Measurements from ENCODE around the gene PTCD3.

PTCD3 gene

GRCh38 chr2:86072271-86072858 lies 33.7 kb upstream of the PTCD3 start:
- H3K4me3 ChIP-seq (ENCODE audit: low read depth, low read length): no peak overlapping the region
- peak; percentile 98 for DNase-seq (ENCODE audit: low read depth)
- TF ChIP-seq CTCF (IDR thresholded peaks at IDR 0.05; ENCODE audit: control insufficient read depth, extremely low read depth, insufficient read depth): no peak

- TF ChIP-seq CTCF (IDR thresholded peaks at IDR 0.05; ENCODE audit: control insufficient read depth, extremely low read depth, insufficient read depth): no peak
- DNase-seq (ENCODE audit: low read depth): no peak
- no peak overlapping the region for H3K4me3 ChIP-seq (ENCODE audit: low read depth, low read length)
Observed at GRCh38 chr2:86073225-86073624, 32.8 kb upstream of the PTCD3 start.

GRCh38 chr2:86074256-86074655 lies 31.8 kb upstream of the PTCD3 start:
- DNase-seq (ENCODE audit: low read depth): no peak
- H3K4me3 ChIP-seq (ENCODE audit: low read depth, low read length): no peak overlapping the region
- no peak for TF ChIP-seq CTCF (IDR thresholded peaks at IDR 0.05; ENCODE audit: control insufficient read depth, extremely low read depth, insufficient read depth)

- TF ChIP-seq CTCF (IDR thresholded peaks at IDR 0.05; ENCODE audit: control insufficient read depth, extremely low read depth, insufficient read depth): no peak
- no peak overlapping the region for H3K4me3 ChIP-seq (ENCODE audit: low read depth, low read length)
- no peak for DNase-seq (ENCODE audit: low read depth)
Observed at GRCh38 chr2:86074811-86075210, 31.2 kb upstream of the PTCD3 start.

- H3K4me3 ChIP-seq (ENCODE audit: low read depth, low read length): no peak overlapping the region
- no peak for DNase-seq (ENCODE audit: low read depth)
- TF ChIP-seq CTCF (IDR thresholded peaks at IDR 0.05; ENCODE audit: control insufficient read depth, extremely low read depth, insufficient read depth): no peak
Observed at GRCh38 chr2:86075886-86076285, 30.1 kb upstream of the PTCD3 start.

GRCh38 chr2:86078774-86079545 lies 27.1 kb upstream of the PTCD3 start:
- H3K4me3 ChIP-seq (ENCODE audit: low read depth, low read length): no peak overlapping the region
- TF ChIP-seq CTCF (IDR thresholded peaks at IDR 0.05; ENCODE audit: control insufficient read depth, extremely low read depth, insufficient read depth): peak; percentile 72
- DNase-seq (ENCODE audit: low read depth): no peak
